ENCODE data around the gene HDAC9. TPM values are rescaled to one million over a fixed set of nuclear protein-coding genes. Genes with fewer than 3 reads are reported as not detected.
"Not testable (repeated sequence)": the region's sequence is repeated elsewhere in the genome, so short reads cannot be mapped to it uniquely, and the experiment has no call there.

Gene HDAC9
- total and polyA plus RNA-seq, 12 donors, result 2.6 to 23.1 (median 7.5) TPM

DNA sequence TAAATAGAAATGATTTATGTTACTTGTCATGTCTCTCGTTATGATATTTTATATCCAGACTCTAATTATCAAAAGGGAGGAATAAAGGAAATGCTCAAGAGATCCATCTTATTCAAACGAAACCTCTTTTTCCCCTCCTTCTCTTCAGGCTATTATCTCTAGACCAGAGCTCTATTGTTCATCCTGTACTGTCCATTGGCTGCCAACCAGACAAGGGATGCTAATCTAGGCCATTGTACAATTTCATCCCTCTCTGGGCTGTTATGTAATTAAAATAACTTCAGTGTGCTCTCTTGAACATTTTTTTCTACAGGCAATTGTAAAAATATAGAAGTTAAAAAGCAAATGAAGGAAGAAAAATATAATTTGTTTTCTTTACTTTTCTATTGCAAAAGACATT is 220.4 kb downstream of the HDAC9 start:
- Histone ChIP-seq H3K27me3 (no peaks in the 10 kb centered on the region), H3K27ac (no peak overlapping the region), H3K36me3 (replicated peaks in 1 of 2) (no peaks in the 10 kb centered on the region), H3K4me3 (no peak overlapping the region), H3K9me3 (replicated peaks in 1 of 3) (no peaks in the 10 kb centered on the region), H3K4me1 (replicated peaks in 1 of 2) (no peaks in the 10 kb centered on the region)
- intact Hi-C loops (cut with DNase I), result no loop called here
- no peak for DNase-seq
- TF ChIP-seq, protein P1, sequence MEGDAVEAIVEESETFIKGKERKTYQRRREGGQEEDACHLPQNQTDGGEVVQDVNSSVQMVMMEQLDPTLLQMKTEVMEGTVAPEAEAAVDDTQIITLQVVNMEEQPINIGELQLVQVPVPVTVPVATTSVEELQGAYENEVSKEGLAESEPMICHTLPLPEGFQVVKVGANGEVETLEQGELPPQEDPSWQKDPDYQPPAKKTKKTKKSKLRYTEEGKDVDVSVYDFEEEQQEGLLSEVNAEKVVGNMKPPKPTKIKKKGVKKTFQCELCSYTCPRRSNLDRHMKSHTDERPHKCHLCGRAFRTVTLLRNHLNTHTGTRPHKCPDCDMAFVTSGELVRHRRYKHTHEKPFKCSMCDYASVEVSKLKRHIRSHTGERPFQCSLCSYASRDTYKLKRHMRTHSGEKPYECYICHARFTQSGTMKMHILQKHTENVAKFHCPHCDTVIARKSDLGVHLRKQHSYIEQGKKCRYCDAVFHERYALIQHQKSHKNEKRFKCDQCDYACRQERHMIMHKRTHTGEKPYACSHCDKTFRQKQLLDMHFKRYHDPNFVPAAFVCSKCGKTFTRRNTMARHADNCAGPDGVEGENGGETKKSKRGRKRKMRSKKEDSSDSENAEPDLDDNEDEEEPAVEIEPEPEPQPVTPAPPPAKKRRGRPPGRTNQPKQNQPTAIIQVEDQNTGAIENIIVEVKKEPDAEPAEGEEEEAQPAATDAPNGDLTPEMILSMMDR (IDR thresholded peaks at IDR 0.05), result no peak
- TF ChIP-seq POLR2A (IDR thresholded peaks at IDR 0.05), result no peak
- 52 to 73% (median 54%) methylated on average over 2 of the region's 2 CpGs for WGBS, 4 donors

DNA sequence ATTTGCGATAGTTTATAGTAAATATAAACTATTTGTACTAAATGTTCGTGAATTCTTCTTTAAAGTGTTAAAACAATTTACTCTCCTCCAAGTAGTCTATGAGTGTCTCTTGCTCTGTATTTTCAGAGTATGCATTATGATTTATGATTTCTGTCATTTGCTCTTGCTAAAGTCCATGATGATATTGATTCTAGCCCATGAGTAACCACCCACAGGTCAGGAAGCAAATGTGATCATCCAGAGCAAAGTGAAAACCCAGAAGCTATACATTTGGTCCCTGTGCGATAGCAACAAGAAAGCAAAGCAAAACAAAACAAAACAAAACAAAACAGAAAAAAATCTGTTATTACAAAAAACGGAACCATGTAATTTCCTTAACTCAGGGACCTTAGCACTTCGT is 225.9 kb downstream of the HDAC9 start:
- Histone ChIP-seq H3K27ac (no peak overlapping the region), H3K27me3 (no peaks in the 10 kb centered on the region), H3K36me3 (replicated peaks in 1 of 2) (no peaks in the 10 kb centered on the region), H3K4me3 (no peak overlapping the region), H3K9me3 (replicated peaks in 1 of 3) (no peaks in the 10 kb centered on the region), H3K4me1 (replicated peaks in 1 of 2) (no peaks in the 10 kb centered on the region)
- intact Hi-C loops (cut with DNase I), result no loop called here
- TF ChIP-seq POLR2A (IDR thresholded peaks at IDR 0.05), result no peak
- TF ChIP-seq, protein P1 (IDR thresholded peaks at IDR 0.05), result no peak
- 78 to 85% (median 81%) methylated on average over 5 of the region's 5 CpGs for WGBS, 4 donors
- DNase-seq, result no peak

DNA sequence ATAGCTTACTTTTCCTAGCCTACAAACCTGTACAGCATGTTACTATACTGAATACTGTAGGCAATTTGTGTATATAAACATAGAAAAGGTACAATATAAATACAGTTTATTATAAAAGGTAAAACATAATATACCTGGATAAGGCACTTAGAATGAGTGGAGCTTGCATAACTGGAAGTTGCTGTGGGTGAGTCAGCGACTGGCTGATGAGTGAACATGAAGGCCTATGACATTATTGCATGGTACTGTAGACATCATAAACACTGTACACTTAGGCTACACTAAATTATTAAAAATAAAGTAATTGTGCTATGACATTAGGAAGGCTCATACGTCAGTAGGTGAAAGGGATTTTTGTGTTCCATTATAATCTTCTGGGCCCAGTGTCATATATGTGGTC is 228.8 kb downstream of the HDAC9 start:
- H3K27me3 ChIP-seq, result no peaks in the 10 kb centered on the region
- H3K27ac ChIP-seq, result no peak overlapping the region
- H3K4me1 ChIP-seq (replicated peaks in 1 of 2), result no peaks in the 10 kb centered on the region
- no peak for DNase-seq
- 88 to 93% (median 90%) methylated on average over 2 of the region's 2 CpGs for WGBS, 4 donors
- no peak for TF ChIP-seq POLR2A (IDR thresholded peaks at IDR 0.05)
- TF ChIP-seq, protein P1 (IDR thresholded peaks at IDR 0.05), result no peak
- H3K4me3 ChIP-seq, result no peak overlapping the region
- intact Hi-C loops (cut with DNase I), result no loop called here
- no peaks in the 10 kb centered on the region for H3K9me3 ChIP-seq (replicated peaks in 1 of 3)
- no peaks in the 10 kb centered on the region for H3K36me3 ChIP-seq (replicated peaks in 1 of 2)

DNA sequence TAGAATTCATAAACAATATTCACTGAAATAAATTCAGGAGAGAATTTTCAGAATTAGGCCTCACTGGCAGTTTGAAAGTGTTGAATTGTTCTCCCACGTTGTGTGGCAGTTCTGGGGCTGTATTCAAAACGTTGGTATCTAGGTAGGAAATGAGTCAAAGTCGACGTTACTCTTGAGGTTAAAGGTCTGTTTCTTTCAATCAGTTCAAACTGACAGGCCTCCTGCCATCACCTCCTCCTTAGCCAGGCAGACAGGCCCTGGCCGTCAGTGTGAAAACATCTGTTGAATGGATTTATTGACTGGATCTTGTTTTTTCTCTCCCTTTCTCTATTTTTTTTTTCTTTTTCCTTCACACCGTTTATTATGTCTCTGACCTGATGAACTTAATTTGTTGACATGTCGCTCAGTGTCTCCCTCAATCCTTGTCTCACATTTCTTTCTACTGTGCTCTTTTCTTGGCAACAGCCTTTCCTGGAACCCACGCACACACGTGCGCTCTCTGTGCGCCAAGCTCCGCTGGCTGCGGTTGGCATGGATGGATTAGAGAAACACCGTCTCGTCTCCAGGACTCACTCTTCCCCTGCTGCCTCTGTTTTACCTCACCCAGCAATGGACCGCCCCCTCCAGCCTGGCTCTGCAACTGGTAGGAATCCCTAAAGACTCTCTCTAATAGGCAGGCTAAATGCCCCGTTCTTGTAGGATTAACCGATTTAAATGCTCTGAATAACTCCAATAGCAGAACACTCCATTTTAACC is 231.7 kb downstream of the HDAC9 start:
- Histone ChIP-seq H3K9me3 (replicated peaks in 1 of 3) (no peaks in the 10 kb centered on the region), H3K27ac (no peak overlapping the region), H3K36me3 (replicated peaks in 1 of 2) (no peaks in the 10 kb centered on the region), H3K4me3 (no peak overlapping the region), H3K27me3 (no peaks in the 10 kb centered on the region), H3K4me1 (replicated peaks in 1 of 2) (no peaks in the 10 kb centered on the region)
- DNase-seq, result no peak
- WGBS, 4 donors, result 72 to 77% (median 76%) methylated on average over 18 of the region's 18 CpGs
- intact Hi-C loops (cut with DNase I), result no loop called here
- TF ChIP-seq, protein P1 (IDR thresholded peaks at IDR 0.05), result no peak
- TF ChIP-seq POLR2A (IDR thresholded peaks at IDR 0.05), result no peak

DNA sequence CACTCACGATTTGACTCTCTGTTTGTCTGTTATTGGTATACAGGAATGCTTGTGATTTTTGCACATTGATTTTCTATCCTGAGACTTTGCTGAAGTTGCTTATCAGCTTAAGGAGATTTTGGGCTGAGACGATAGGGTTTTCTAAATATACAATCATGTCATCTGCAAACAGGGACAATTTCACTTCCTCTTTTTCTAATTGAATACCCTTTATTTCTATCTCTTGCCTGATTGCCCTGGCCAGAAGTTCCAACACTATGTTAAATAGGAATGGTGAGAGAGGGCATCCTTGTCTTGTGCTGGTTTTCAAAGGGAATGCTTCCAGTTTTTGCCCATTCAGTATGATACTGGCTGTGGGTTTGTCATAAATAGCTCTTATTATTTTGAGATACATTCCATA is 240.5 kb downstream of the HDAC9 start:
- H3K27ac ChIP-seq; H3K4me3 ChIP-seq; intact Hi-C loops (cut with DNase I); H3K36me3 ChIP-seq (replicated peaks in 1 of 2); H3K4me1 ChIP-seq (replicated peaks in 1 of 2); H3K9me3 ChIP-seq (replicated peaks in 1 of 3); DNase-seq; H3K27me3 ChIP-seq: not testable (repeated sequence)
- WGBS, 4 donors, result 66 to 84% (median 76%) methylated on average over 2 of the region's 2 CpGs

Measured in adrenal gland (tissue), 12 donors.